AG04449 (cell line): ENCODE measurements around the gene NTNG2.
A peak's percentile ranks its signal among the peaks of the same experiment; 100 is the strongest.

ENCODE experiments used
- CTCF ChIA-PET: fragments of 350-600 bp; formaldehyde crosslinking; extraction: SDS; loops from one replicate; lab custom pipeline; 2021; ENCODE audit warnings: antibody characterized with exemption; lab: Yijun Ruan, JAX
- POLR2A ChIA-PET: fragments of 400-600, 350-600 bp; formaldehyde crosslinking; extraction: SDS; loops from one replicate; lab custom pipeline; 2020; ENCODE audit warnings: antibody characterized with exemption, inconsistent platforms; lab: Yijun Ruan, JAX
- DNase-seq: peaks from one replicate; pipeline ENCODE4 v3.0.0-alpha.2; 2010; ENCODE audit warnings: low read depth, low spot score
- H3K4me3 ChIP-seq: 2 replicates; pipeline ENCODE4 v1.5.1; 2011; ENCODE audit warnings: low read depth, mild to moderate bottlenecking, control low read depth, low read length
- TF ChIP-seq, protein P1 (sequence below): IDR thresholded peaks from one replicate; pipeline ENCODE4 v1.5.1; 2011; ENCODE audit warnings: mild to moderate bottlenecking, moderate library complexity, low read length, control low read depth, inconsistent platforms; ENCODE audit not compliant: insufficient read depth; ENCODE audit errors: missing control alignments

The NTNG2 gene

DNA sequence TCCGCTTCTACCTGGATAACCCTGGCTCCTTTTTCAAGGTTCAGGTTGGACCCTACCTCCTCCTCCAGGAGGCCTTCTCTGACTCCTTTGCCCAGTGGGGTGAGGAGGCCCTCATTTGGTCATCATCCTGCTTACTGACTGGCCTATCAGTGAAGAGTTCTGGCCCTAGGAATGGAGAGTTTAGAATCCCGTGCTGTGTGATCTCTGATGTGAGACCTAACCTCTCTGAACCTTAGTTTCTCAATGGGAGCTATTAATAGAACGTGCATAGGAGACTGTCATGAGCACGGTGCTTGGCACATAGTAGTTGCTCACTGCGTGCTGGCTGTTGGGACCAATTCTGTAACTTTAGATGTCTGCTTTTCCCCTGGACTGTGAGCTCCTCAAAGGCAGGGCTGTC lies 10.3 kb downstream of the NTNG2 start:
- no peak overlapping the region for H3K4me3 ChIP-seq
- ChIA-PET POLR2A (no interaction called here), CTCF (interaction anchor here (0.6 to 9.2 kb wide), 5 partner anchors 11 to 613 kb away, joined by 3 to 131 read pairs (median 21); no protein-coding TSS in a partner anchor)
- DNase-seq: no peak
- TF ChIP-seq, protein P1, sequence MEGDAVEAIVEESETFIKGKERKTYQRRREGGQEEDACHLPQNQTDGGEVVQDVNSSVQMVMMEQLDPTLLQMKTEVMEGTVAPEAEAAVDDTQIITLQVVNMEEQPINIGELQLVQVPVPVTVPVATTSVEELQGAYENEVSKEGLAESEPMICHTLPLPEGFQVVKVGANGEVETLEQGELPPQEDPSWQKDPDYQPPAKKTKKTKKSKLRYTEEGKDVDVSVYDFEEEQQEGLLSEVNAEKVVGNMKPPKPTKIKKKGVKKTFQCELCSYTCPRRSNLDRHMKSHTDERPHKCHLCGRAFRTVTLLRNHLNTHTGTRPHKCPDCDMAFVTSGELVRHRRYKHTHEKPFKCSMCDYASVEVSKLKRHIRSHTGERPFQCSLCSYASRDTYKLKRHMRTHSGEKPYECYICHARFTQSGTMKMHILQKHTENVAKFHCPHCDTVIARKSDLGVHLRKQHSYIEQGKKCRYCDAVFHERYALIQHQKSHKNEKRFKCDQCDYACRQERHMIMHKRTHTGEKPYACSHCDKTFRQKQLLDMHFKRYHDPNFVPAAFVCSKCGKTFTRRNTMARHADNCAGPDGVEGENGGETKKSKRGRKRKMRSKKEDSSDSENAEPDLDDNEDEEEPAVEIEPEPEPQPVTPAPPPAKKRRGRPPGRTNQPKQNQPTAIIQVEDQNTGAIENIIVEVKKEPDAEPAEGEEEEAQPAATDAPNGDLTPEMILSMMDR: no peak

- POLR2A ChIA-PET: no interaction called here
- H3K4me3 ChIP-seq: no peak overlapping the region
- CTCF ChIA-PET: no interaction called here
- TF ChIP-seq, protein P1: no peak
- no peak for DNase-seq
Measured at GRCh38 chr9:132175431-132175830, 13.6 kb downstream of the NTNG2 start.

GRCh38 chr9:132176338-132176737 lies 14.5 kb downstream of the NTNG2 start:
- TF ChIP-seq, protein P1: no peak
- no peak overlapping the region for H3K4me3 ChIP-seq
- ChIA-PET CTCF (interaction anchor here (1.1 to 15.2 kb wide), 4 partner anchors 7 to 63 kb away, joined by 3 to 131 read pairs (median 4); no protein-coding TSS in a partner anchor), POLR2A (no interaction called here)
- DNase-seq: no peak

DNA sequence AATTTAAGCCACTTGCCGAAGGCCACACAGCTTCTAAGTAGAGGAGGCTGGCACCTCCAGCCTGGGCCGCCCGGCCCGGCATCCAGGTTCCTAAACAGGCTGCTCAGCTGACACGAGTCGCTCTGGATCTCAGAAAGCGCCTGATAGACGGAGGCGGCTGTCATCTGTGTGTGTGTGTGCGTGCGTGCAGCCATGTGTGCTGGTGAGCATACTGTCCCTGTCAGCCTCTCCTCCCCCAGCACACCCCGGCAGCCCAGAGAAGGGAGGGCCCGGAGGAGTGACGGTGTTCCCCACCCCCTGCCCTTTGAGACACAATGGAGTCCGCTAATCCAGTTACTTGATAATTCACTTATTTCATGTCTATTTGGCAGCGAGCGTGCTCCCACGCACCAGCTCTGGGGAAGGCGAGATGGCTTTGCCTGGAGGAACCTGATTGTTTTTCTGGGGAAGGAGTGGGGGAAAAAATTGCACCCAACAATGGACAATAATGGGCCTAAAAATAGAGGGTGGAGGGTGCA lies 20.0 kb downstream of the NTNG2 start:
- H3K4me3 ChIP-seq: no peak overlapping the region
- TF ChIP-seq, protein P1: no peak
- no peak for DNase-seq
- ChIA-PET CTCF (interaction anchor here (1.0 to 15.2 kb wide), 2 partner anchors 11 to 13 kb away, joined by 3 to 131 read pairs; no protein-coding TSS in a partner anchor), POLR2A (no interaction called here)

- CTCF ChIA-PET: interaction anchor here (1.0 to 15.2 kb wide), 2 partner anchors 11 to 14 kb away, joined by 3 to 131 read pairs; no protein-coding TSS in a partner anchor
- TF ChIP-seq, protein P1: peak; percentile 15
- no peak for DNase-seq
- POLR2A ChIA-PET: no interaction called here
- H3K4me3 ChIP-seq: no peak overlapping the region
Measured at GRCh38 chr9:132182314-132183091, 20.6 kb downstream of the NTNG2 start.

DNA sequence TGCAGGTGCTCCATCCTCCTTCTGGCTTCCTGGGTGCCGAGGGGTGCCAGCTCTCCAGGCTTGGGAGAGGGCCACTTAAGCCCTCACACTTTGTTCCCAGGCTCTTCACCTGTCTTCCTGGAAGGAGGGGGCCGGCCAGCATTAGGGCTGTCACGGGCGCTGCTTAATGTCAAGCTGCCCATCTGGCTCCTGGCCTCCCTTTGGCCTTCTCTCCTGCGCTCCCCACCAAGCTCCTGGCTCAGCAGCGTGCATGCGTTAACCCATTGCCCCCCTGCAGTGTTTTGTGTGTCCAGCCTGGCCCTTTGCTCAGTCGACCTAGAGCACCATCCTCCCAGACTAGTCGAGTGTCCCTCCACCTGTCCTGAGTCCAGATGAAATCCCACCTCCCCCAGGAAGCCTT lies 21.3 kb downstream of the NTNG2 start:
- ChIA-PET POLR2A (no interaction called here), CTCF (interaction anchor here (1.0 to 15.2 kb wide), 2 partner anchors 10 to 14 kb away, joined by 3 to 131 read pairs; no protein-coding TSS in a partner anchor)
- TF ChIP-seq, protein P1: no peak
- no peak overlapping the region for H3K4me3 ChIP-seq
- DNase-seq: no peak
